Measurements from ENCODE around the gene UGGT1.

- TF ChIP-seq CTCF (IDR thresholded peaks at IDR 0.05) = no peak
- no peak for TF ChIP-seq RAD21 (conservative IDR thresholded peaks at IDR 0.05 in 1 of 2, IDR thresholded peaks at IDR 0.05 in 1 of 2)
- no peak for TF ChIP-seq POLR2AphosphoS2 (conservative IDR thresholded peaks at IDR 0.05; ENCODE audit: low read length)
- no peak for TF ChIP-seq ZNF302 (CRISPR knock-in tag; IDR thresholded peaks at IDR 0.05)
- TF ChIP-seq EP300 (IDR thresholded peaks at IDR 0.05) = no peak
- no peak for TF ChIP-seq ESRRA (IDR thresholded peaks at IDR 0.05; ENCODE audit: borderline replicate concordance, low read length)
- TF ChIP-seq POLR2A (IDR thresholded peaks at IDR 0.05; ENCODE audit: low read length) = no peak
- TF ChIP-seq RNF2 (IDR thresholded peaks at IDR 0.05; ENCODE audit: borderline replicate concordance, low read depth) = no peak
- no peak for TF ChIP-seq E2F6 (IDR thresholded peaks at IDR 0.05; ENCODE audit: borderline replicate concordance, low read depth)
- TF ChIP-seq TFCP2L1 (CRISPR knock-in tag; IDR thresholded peaks at IDR 0.05) = no peak
- TF ChIP-seq MAFK (IDR thresholded peaks at IDR 0.05; ENCODE audit: partially characterized antibody) = no peak
Observed at GRCh38 chr2:128159437-128159836, 68.4 kb downstream of the UGGT1 start.

All from A549 (cell line).